GM13976 (cell line): Measurements from ENCODE around the gene ATF7IP.
A peak's percentile ranks its signal among the peaks of the same experiment; 100 is the strongest.

ENCODE experiments used
- DNase-seq: peaks from one replicate; pipeline ENCODE4 v3.0.0; 2012; ENCODE audit warnings: low spot score
- in situ Hi-C: fragments of 300-500 bp; cut with MboI; formaldehyde crosslinking; loops from one replicate; pipeline ENCODE4 v1.12.0; 2022; ENCODE audit warnings: low sequenced_read_pairs, mixed read lengths, inconsistent platforms; ENCODE audit not compliant: unreplicated experiment
- TF ChIP-seq, protein P1 (sequence below): IDR thresholded peaks from 2 replicates; pipeline ENCODE4 v1.5.1; 2012; ENCODE audit warnings: borderline replicate concordance, mild to moderate bottlenecking; ENCODE audit not compliant: insufficient read depth; ENCODE audit errors: extremely low read depth, missing control alignments, control extremely low read depth

ATF7IP gene

GRCh38 chr12:14362352-14362751 is 3.1 kb upstream of the ATF7IP start:
- in situ Hi-C loops: loop anchor here (10.0 kb wide), 2 partner anchors 108 to 252 kb away; no protein-coding TSS in a partner anchor
- DNase-seq: peak; percentile 37
- TF ChIP-seq, protein P1, sequence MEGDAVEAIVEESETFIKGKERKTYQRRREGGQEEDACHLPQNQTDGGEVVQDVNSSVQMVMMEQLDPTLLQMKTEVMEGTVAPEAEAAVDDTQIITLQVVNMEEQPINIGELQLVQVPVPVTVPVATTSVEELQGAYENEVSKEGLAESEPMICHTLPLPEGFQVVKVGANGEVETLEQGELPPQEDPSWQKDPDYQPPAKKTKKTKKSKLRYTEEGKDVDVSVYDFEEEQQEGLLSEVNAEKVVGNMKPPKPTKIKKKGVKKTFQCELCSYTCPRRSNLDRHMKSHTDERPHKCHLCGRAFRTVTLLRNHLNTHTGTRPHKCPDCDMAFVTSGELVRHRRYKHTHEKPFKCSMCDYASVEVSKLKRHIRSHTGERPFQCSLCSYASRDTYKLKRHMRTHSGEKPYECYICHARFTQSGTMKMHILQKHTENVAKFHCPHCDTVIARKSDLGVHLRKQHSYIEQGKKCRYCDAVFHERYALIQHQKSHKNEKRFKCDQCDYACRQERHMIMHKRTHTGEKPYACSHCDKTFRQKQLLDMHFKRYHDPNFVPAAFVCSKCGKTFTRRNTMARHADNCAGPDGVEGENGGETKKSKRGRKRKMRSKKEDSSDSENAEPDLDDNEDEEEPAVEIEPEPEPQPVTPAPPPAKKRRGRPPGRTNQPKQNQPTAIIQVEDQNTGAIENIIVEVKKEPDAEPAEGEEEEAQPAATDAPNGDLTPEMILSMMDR: no peak

- in situ Hi-C loops: loop anchor here (10.0 kb wide), 2 partner anchors 110 to 250 kb away; no protein-coding TSS in a partner anchor
- no peak for DNase-seq
Observed at GRCh38 chr12:14364583-14365271, 755 bp upstream of the ATF7IP start.

DNA sequence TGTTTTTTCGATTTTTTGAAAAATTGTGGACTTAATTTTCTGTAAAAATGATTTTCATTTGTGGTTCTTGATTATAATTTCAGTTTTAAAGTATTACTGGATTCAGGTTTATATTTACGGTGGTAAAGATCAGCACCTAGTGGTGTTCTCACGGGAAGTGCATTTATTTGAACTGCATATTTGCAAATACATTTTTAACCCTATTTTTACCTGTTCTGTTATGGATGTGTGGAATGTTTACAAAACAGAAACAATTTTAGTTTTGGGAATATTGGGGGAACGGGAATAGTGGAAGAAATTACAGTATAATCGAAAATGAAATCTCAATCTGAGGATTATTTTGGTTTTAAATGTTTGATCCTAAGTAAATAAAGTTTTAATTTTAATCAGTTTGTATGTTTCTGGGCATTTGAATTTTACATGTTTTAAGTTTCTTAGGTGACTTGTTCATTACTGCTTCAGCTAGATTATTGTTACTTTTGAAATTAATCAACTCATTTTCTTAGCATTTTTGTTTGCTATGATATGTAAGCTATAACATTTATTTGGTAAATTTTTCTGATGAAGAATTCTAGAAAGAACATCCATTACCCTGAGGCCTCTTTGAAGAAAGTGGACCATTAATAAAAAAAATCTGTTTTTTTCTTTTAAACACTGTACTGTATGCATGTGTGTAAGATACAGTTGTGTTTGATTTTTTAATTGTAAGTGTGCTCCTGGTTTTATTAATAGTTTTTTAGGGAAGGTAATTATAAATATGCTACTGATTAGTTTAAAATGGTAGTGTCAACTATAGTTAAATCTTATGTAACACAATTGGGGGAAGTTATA is 942 bp downstream of the ATF7IP start:
- TF ChIP-seq, protein P1: peak; percentile 33
- in situ Hi-C loops: loop anchor here (10.0 kb wide), 2 partner anchors 112 to 248 kb away; no protein-coding TSS in a partner anchor
- DNase-seq: no peak

More at GRCh38 chr12:14364583-14365271, 755 bp upstream of the ATF7IP start:
- TF ChIP-seq, protein P1: no peak

- TF ChIP-seq, protein P1: no peak
- peak; percentile 59 for DNase-seq
- in situ Hi-C loops: loop anchor here (10.0 kb wide), 2 partner anchors 112 to 248 kb away; no protein-coding TSS in a partner anchor
Observed at GRCh38 chr12:14367040-14367661, 1.7 kb downstream of the ATF7IP start.

DNA sequence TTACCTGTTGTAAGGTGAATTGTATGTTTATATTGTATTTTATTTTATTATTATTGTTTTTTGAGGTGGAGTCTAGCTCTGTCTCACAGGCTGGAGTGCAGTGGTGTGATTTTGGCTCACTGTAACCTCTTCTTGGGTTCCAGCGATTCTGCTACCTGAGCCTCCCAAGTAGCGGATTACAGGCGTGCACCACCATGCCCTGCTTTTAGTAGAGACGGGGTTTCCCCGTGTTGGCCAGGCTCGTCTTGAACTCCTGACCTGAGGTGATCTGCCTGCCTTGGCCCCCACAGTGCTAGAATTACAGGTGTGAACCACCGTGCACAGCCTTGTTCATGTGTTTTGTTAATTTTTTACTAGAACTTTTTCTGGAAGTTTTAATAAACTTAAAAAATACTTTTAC is 3.8 kb downstream of the ATF7IP start:
- in situ Hi-C loops: loop anchor here (10.0 kb wide), 2 partner anchors 115 to 245 kb away; no protein-coding TSS in a partner anchor
- TF ChIP-seq, protein P1: no peak
- no peak for DNase-seq

GRCh38 chr12:14373217-14373616 is 7.7 kb downstream of the ATF7IP start:
- DNase-seq: no peak

More at GRCh38 chr12:14373217-14373616, 7.7 kb downstream of the ATF7IP start:
- in situ Hi-C loops: no loop called here
- TF ChIP-seq, protein P1: no peak
